HepG2 (cell line): ENCODE data around the gene SLX9. TPM values are rescaled to one million over a fixed set of nuclear protein-coding genes. Genes with fewer than 3 reads are reported as not detected.
A peak's percentile ranks its signal among the peaks of the same experiment; 100 is the strongest.

ENCODE experiments used
- ATAC-seq: fragments of 200-7000 bp; cut with Tn5 transposase; 3 replicates; pipeline ENCODE4 v1.9.1; 2020; ENCODE audit warnings: mild to moderate bottlenecking, moderate library complexity
- BruUV-seq: library from RNA; stranded (reverse); fragments of 400-500 nt; replicated peaks from 2 replicates; lab custom pipeline; 2021; lab: Mats Ljungman, UMichigan
- CTCF ChIA-PET: fragments of 300-600 bp; formaldehyde crosslinking; extraction: SDS; loops from one replicate; lab custom pipeline; 2021; ENCODE audit warnings: low total read pairs, inconsistent platforms, low intra/inter-chr PET ratio; lab: Yijun Ruan, JAX
- POLR2A ChIA-PET: fragments of 350-600 bp; sonication (Branson Sonifier 250); formaldehyde crosslinking; loops from one replicate; lab custom pipeline; 2020; ENCODE audit warnings: antibody characterized with exemption, inconsistent platforms; lab: Yijun Ruan, JAX
- DNase-seq: peaks from one replicate; pipeline ENCODE4 v3.0.0-alpha.2; 2015; ENCODE audit warnings: low spot score
- FAIRE-seq: peaks from 3 replicates; lab custom pipeline; 2011; peaks lifted over from hg19 to GRCh38; lab: Jason Lieb, UNC
- H2AFZ ChIP-seq: one replicate; pipeline ENCODE4 v1.6.1; 2011; ENCODE audit warnings: low read length, inconsistent platforms
- H3K27ac ChIP-seq: fragments of 300-600 bp; 3 replicates; pipeline ENCODE4 v1.8.0; 2011; ENCODE audit warnings: mixed run types, mild to moderate bottlenecking, mixed read lengths, low read length, inconsistent platforms; ENCODE audit not compliant: insufficient read depth; ENCODE audit errors: extremely low read length
- H3K27me3 ChIP-seq, 2 experiments: fragments of 200-600 bp in 1 of 2; 2 replicates in 1 of 2; 3 replicates in 1 of 2; pipeline versions ENCODE4 v1.6.0 to v1.8.0; 2011; ENCODE audit warnings: low read length in 2 of 2, mild to moderate bottlenecking in 2 of 2, moderate library complexity in 2 of 2, inconsistent platforms in 1 of 2; ENCODE audit not compliant: insufficient read depth in 2 of 2, control insufficient read depth in 1 of 2
- H3K36me3 ChIP-seq, 2 experiments: fragments of 200-600 bp in 1 of 2; replicated peaks in 1 of 2; 2 replicates in 1 of 2; 3 replicates in 1 of 2; pipeline versions ENCODE4 v1.5.1 to v1.8.0; 2011; ENCODE audit warnings: low read length in 2 of 2, inconsistent platforms in 1 of 2; ENCODE audit not compliant: insufficient read depth in 2 of 2, control insufficient read depth in 1 of 2
- H3K4me1 ChIP-seq: 2 replicates; pipeline ENCODE4 v1.5.1; 2012; ENCODE audit warnings: low read length, inconsistent platforms; ENCODE audit not compliant: insufficient read depth
- H3K4me2 ChIP-seq: 2 replicates; pipeline ENCODE4 v1.6.0; 2011; ENCODE audit warnings: low read depth, low read length, inconsistent platforms
- H3K4me3 ChIP-seq, 3 experiments: fragments of 200-600 bp in 1 of 3; sonication (generic), shearing (Covaris generic) in 1 of 3; replicated peaks in 1 of 3; 2 replicates each; pipeline ENCODE4 v1.5.1; 2011 to 2016; ENCODE audit warnings: low read length in 3 of 3, inconsistent platforms in 2 of 3, low read depth in 2 of 3, mild to moderate bottlenecking in 2 of 3, control low read depth in 1 of 3, mixed read lengths in 1 of 3; ENCODE audit not compliant: insufficient read depth in 1 of 3
- H3K79me2 ChIP-seq: one replicate; pipeline ENCODE4 v1.6.1; 2011; ENCODE audit warnings: low read length, inconsistent platforms; ENCODE audit not compliant: insufficient read depth
- H3K9ac ChIP-seq: 2 replicates; pipeline ENCODE4 v1.6.0; 2011; ENCODE audit warnings: mild to moderate bottlenecking, low read depth, low read length, inconsistent platforms; ENCODE audit not compliant: insufficient read depth
- H3K9me3 ChIP-seq: 2 replicates; pipeline ENCODE4 v1.5.1; 2012; ENCODE audit warnings: mild to moderate bottlenecking, low read length
- H4K20me1 ChIP-seq: 2 replicates; pipeline ENCODE4 v1.6.0; 2011; ENCODE audit warnings: inconsistent platforms, mild to moderate bottlenecking, low read length, moderate library complexity; ENCODE audit not compliant: insufficient read depth
- CHCHD3 ChIP-seq: sonication (generic); formaldehyde crosslinking; IDR thresholded peaks from 2 replicates; pipeline ENCODE4 v1.8.0; 2022; ENCODE audit warnings: mild to moderate bottlenecking, missing genetic modification reagents, moderate library complexity
- MTF1 ChIP-seq: sonication (generic); formaldehyde crosslinking; IDR thresholded peaks from 2 replicates; pipeline ENCODE4 v1.5.0; 2020; ENCODE audit warnings: missing genetic modification reagents
- MYC ChIP-seq: sonication (generic); formaldehyde crosslinking; IDR thresholded peaks from 2 replicates; pipeline ENCODE4 v1.9.0; 2021; ENCODE audit warnings: missing genetic modification reagents, borderline replicate concordance
- NR3C1 ChIP-seq: sonication (generic); formaldehyde crosslinking; IDR thresholded peaks from 2 replicates; pipeline ENCODE4 v1.4.0; 2020; ENCODE audit warnings: missing genetic modification reagents
- PITX1 ChIP-seq: sonication (generic); formaldehyde crosslinking; IDR thresholded peaks from 2 replicates; pipeline ENCODE4 v1.5.1; 2020; ENCODE audit warnings: mild to moderate bottlenecking, missing genetic modification reagents
- RBFOX2 ChIP-seq: fragments of 200-400 bp; formaldehyde crosslinking; IDR thresholded peaks from 2 replicates; pipeline ENCODE4 v1.6.1; 2017; ENCODE audit warnings: low read depth, mild to moderate bottlenecking, low read length
- RNF2 ChIP-seq: fragments of 450-650 bp; conservative IDR thresholded peaks from 2 replicates; pipeline ENCODE4 v1.6.1; 2016; ENCODE audit warnings: low read depth
- SSRP1 ChIP-seq: IDR thresholded peaks from 2 replicates; pipeline ENCODE4 v1.6.1; 2016; ENCODE audit warnings: control low read depth
- TCF7L2 ChIP-seq: IDR thresholded peaks from 2 replicates; pipeline ENCODE4 v1.6.1; 2011; ENCODE audit warnings: mild to moderate bottlenecking, low read depth, low read length, moderate library complexity
- ZFP36 ChIP-seq: fragments of 150-350 bp; IDR thresholded peaks from 2 replicates; pipeline ENCODE4 v1.6.1; 2018; ENCODE audit warnings: borderline replicate concordance, low read length, low read depth; ENCODE audit not compliant: partially characterized antibody
- ZNF263 ChIP-seq: sonication (generic); formaldehyde crosslinking; IDR thresholded peaks from 2 replicates; pipeline ENCODE4 v1.4.0; 2020; ENCODE audit warnings: missing genetic modification reagents
- ZNF883 ChIP-seq: sonication (generic); formaldehyde crosslinking; IDR thresholded peaks from 2 replicates; pipeline ENCODE4 v1.5.1; 2020; ENCODE audit warnings: mild to moderate bottlenecking, missing genetic modification reagents; ENCODE audit errors: not compliant biosample characterization
- WGBS: methylation state at CpG from one replicate; pipeline ENCODE4 v1.1.6; 2017; ENCODE audit warnings: low lambda C conversion rate; 5-methylcytosine and 5-hydroxymethylcytosine counted together
- in situ Hi-C: cut with HindIII; loops from 2 replicates; pipeline ENCODE4 v1.10.0; 2017; ENCODE audit warnings: low pct_unique_long_range_greater_than_20kb; ENCODE audit not compliant: extremely low pct_ligation_motif_present
- intact Hi-C: fragments of 100-400 bp; cut with micrococcal nuclease; formaldehyde crosslinking; loops from one replicate; pipeline ENCODE4 v1.10.0; 2022; ENCODE audit not compliant: unreplicated experiment
- polyA plus RNA-seq, 8 experiments: library from polyadenylated mRNA; depleted of rRNA in 3 of 8; stranded (reverse) in 7 of 8; unstranded in 1 of 8; fragments of >200 nt; fragmentation: Illumina TruSeq in 4 of 8; extraction: Trizol in 4 of 8; gene quantifications; 2 replicates each; pipeline versions ENCODE4 v1.2.1 to v1.2.3, GENCODE V29; 2011 to 2016; ENCODE audit warnings: low read depth in 4 of 8, missing spikeins in 1 of 8, mixed read lengths in 1 of 8; ENCODE audit not compliant: insufficient read depth in 1 of 8
- total RNA-seq, 5 experiments: library from RNA; depleted of rRNA; stranded (reverse); fragments of >200 nt; fragmentation: Illumina TruSeq; extraction: Trizol; gene quantifications; 2 replicates each; pipeline ENCODE4 v1.2.3, GENCODE V29; 2016; ENCODE audit warnings: low read depth in 1 of 5
- TF ChIP-seq, protein P1 (sequence below): IDR thresholded peaks from 2 replicates; pipeline ENCODE4 v1.6.1; 2012; ENCODE audit warnings: inconsistent platforms
- TF ChIP-seq, protein P2 (sequence below): sonication (generic); formaldehyde crosslinking; IDR thresholded peaks from 2 replicates; pipeline ENCODE4 v1.4.0; 2020; ENCODE audit warnings: missing genetic modification reagents

SLX9 gene
- total and polyA plus RNA-seq, 2 of the 13 experiments (the other 11 are each of a cell fraction or from before 2014, with no cell fraction given) = 21.0 to 47.1 TPM

DNA sequence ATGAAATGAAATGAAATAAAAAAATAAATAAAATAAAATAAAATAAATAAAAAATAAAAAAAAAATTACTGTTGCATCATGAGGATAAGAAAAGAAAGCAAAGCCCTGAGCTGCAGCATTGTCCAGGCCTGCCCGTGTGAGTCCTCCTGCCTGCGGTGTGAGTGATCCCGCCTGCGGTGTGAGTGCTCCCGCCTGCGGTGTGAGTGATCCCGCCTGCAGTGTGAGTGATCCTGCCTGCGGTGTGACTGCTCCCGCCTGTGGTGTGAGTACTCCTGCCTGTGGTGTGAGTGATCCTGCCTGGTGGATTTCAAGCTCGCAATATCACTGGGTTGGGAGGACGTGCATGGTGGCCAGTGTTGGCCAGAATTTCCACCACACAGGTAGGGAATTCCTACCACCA lies 44.0 kb upstream of the SLX9 start (continued):
- TF ChIP-seq MTF1 (CRISPR knock-in tag) = no peak
- TF ChIP-seq SSRP1 (CRISPR knock-in tag) = no peak
- TF ChIP-seq ZFP36 = no peak
- TF ChIP-seq, protein P1, sequence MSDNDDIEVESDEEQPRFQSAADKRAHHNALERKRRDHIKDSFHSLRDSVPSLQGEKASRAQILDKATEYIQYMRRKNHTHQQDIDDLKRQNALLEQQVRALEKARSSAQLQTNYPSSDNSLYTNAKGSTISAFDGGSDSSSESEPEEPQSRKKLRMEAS = no peak
- TF ChIP-seq TCF7L2 = no peak
- no peak for TF ChIP-seq ZNF883 (CRISPR knock-in tag)
- peak; percentile 95 for TF ChIP-seq ZNF263 (CRISPR knock-in tag)
- no peak for TF ChIP-seq CHCHD3 (CRISPR knock-in tag)
- TF ChIP-seq RBFOX2 = no peak
- TF ChIP-seq, protein P2, sequence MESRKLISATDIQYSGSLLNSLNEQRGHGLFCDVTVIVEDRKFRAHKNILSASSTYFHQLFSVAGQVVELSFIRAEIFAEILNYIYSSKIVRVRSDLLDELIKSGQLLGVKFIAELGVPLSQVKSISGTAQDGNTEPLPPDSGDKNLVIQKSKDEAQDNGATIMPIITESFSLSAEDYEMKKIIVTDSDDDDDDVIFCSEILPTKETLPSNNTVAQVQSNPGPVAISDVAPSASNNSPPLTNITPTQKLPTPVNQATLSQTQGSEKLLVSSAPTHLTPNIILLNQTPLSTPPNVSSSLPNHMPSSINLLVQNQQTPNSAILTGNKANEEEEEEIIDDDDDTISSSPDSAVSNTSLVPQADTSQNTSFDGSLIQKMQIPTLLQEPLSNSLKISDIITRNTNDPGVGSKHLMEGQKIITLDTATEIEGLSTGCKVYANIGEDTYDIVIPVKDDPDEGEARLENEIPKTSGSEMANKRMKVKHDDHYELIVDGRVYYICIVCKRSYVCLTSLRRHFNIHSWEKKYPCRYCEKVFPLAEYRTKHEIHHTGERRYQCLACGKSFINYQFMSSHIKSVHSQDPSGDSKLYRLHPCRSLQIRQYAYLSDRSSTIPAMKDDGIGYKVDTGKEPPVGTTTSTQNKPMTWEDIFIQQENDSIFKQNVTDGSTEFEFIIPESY = peak; percentile 76
- TF ChIP-seq NR3C1 (CRISPR knock-in tag) = no peak
- TF ChIP-seq PITX1 = no peak

DNA sequence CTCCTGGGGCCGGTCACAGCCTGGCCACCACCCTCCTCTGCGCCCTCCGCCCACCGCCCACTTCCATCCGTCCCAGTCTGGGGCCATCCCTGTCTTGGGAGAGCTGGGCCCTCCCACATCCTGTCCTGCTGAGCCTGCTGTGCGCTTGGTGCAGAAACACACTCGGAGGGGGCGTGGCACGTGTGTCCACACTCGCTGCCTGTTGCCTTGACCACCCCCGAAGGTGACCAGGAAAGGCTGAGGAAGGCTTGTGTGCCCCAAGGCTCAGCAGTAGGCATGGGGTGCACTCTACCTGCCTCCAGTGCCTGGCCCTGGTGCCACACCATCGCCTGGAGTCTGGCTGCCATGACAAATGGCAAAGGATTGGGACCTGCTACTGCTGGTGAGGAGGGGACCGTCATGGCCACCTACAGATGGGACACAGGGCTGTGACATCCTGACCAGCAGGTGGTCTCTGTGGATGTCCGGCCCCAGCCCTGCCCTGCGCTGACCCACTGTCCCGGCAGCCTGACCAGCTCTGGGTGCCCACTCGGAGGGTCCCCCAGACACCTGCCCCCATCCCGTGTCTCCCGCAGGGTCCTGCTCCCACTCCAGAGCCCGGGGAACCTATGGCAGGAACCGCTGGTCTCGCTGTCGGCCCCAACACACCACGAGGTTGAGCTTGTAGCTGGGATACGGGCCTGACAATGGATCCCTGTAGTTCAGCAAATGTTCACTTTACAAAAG lies 43.1 kb upstream of the SLX9 start:
- Histone ChIP-seq H3K9me3 (no peaks in the 10 kb centered on the region), H3K4me2 (no peak overlapping the region), H3K4me3 (no peak overlapping the region), H3K27me3 (peaks cover 3 to 7% of the 10 kb centered on the region in 2 experiments; a peak in 2 of 5 replicates), H4K20me1 (no peaks in the 10 kb centered on the region), H3K9ac (no peak overlapping the region), H3K27ac (no peak overlapping the region), H3K79me2 (no peaks in the 10 kb centered on the region), H3K36me3 (no peaks in the 10 kb centered on the region), H2AFZ (no peak overlapping the region), H3K4me1 (peaks cover 49% of the 10 kb centered on the region)
- whole genome bisulfite sequencing = 77% methylated on average over 17 of the region's 25 CpGs
- 0 out of 2 replicates have a peak, but pooled peaks have one; percentile 15 for TF ChIP-seq MYC
- TF ChIP-seq RNF2 = no peak
- no peak for ATAC-seq
- CTCF ChIA-PET = no interaction called here
- BruUV-seq = no TSS peak
- intact Hi-C loops = no loop called here
- FAIRE-seq = no peak
- in situ Hi-C loops = no loop called here
- no peak for DNase-seq
- POLR2A ChIA-PET = interaction anchor here (2.0 kb wide), 1 partner anchor 19 kb away, joined by 6 read pairs; no protein-coding TSS in a partner anchor
